Measurements from ENCODE around the gene KRTAP5-10. TPM values are rescaled to one million over a fixed set of nuclear protein-coding genes. Genes with fewer than 3 reads are reported as not detected.
"Not testable (repeated sequence)": the region's sequence is repeated elsewhere in the genome, so short reads cannot be mapped to it uniquely, and the experiment has no call there.

The KRTAP5-10 gene
- total RNA-seq, 1 donor from 2014 or later: 0.23 TPM

- Mint-ChIP-seq H3K36me3 (ENCODE audit: low read depth, unreplicated experiment) (peaks cover 8% of the 10 kb centered on the region), H3K27ac (ENCODE audit: unreplicated experiment) (no peak overlapping the region), H3K4me3 (ENCODE audit: unreplicated experiment) (no peak overlapping the region), H3K27me3 (ENCODE audit: unreplicated experiment) (peaks cover 1% of the 10 kb centered on the region), H3K9me3 (ENCODE audit: unreplicated experiment) (peaks cover 4% of the 10 kb centered on the region), H3K4me1 (ENCODE audit: unreplicated experiment) (peaks cover 11% of the 10 kb centered on the region)
- DNase-seq (ENCODE audit: low spot score): no peak
- TF ChIP-seq, protein P1, sequence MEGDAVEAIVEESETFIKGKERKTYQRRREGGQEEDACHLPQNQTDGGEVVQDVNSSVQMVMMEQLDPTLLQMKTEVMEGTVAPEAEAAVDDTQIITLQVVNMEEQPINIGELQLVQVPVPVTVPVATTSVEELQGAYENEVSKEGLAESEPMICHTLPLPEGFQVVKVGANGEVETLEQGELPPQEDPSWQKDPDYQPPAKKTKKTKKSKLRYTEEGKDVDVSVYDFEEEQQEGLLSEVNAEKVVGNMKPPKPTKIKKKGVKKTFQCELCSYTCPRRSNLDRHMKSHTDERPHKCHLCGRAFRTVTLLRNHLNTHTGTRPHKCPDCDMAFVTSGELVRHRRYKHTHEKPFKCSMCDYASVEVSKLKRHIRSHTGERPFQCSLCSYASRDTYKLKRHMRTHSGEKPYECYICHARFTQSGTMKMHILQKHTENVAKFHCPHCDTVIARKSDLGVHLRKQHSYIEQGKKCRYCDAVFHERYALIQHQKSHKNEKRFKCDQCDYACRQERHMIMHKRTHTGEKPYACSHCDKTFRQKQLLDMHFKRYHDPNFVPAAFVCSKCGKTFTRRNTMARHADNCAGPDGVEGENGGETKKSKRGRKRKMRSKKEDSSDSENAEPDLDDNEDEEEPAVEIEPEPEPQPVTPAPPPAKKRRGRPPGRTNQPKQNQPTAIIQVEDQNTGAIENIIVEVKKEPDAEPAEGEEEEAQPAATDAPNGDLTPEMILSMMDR (IDR thresholded peaks at IDR 0.05; ENCODE audit: unreplicated experiment): no peak
These were observed 39.3 kb upstream of the KRTAP5-10 start for GRCh38 chr11:71525938-71526495.

DNA sequence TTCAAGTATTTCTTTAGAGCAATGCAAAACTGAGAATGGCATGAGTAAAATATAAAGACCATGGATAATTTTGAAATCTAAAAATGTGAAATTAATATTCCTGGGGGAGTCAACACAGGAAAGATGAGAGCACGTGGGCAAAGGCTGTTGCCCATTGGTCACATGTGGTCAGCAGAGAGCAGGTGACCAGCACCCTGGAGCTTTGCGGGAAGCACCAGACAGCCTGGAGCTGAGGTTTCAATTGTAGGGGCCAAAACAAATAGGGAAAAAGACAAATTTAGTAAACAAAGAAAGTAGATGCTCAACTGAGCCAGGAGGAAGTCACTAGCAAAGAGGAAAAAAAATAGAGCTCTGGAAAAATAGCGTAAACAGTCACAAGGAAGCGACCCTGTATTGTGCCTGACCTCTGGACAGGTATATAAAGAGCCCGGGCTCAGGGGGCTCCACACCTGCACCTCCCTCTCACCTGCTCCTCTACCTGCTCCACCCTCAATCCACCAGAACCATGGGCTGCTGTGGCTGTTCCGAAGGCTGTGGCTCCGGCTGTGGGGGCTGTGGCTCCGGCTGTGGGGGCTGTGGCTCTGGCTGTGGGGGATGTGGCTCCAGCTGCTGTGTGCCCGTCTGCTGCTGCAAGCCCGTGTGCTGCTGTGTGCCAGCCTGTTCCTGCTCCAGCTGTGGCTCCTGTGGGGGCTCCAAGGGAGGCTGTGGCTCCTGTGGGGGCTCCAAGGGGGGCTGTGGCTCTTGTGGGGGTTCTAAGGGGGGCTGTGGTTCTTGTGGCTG lies 38.4 kb upstream of the KRTAP5-10 start, which contains the start of gene KRTAP5-7:
Gene KRTAP5-7 (plus strand): TSS at position 472 of the 780 bp plus-strand sequence. CDS start 34 bp downstream, at position 506.
- not testable (repeated sequence) for H3K9me3 Mint-ChIP-seq (ENCODE audit: unreplicated experiment); H3K27ac Mint-ChIP-seq (ENCODE audit: unreplicated experiment); DNase-seq (ENCODE audit: low spot score); H3K27me3 Mint-ChIP-seq (ENCODE audit: unreplicated experiment); H3K36me3 Mint-ChIP-seq (ENCODE audit: low read depth, unreplicated experiment); H3K4me3 Mint-ChIP-seq (ENCODE audit: unreplicated experiment)
- peaks cover 11% of the 10 kb centered on the region for H3K4me1 Mint-ChIP-seq (ENCODE audit: unreplicated experiment)

- Mint-ChIP-seq H3K4me1 (ENCODE audit: unreplicated experiment) (peaks cover 11% of the 10 kb centered on the region), H3K27ac (ENCODE audit: unreplicated experiment) (no peak overlapping the region), H3K9me3 (ENCODE audit: unreplicated experiment) (no peaks in the 10 kb centered on the region), H3K36me3 (ENCODE audit: low read depth, unreplicated experiment) (no peaks in the 10 kb centered on the region), H3K4me3 (ENCODE audit: unreplicated experiment) (no peak overlapping the region), H3K27me3 (ENCODE audit: unreplicated experiment) (peaks cover 1% of the 10 kb centered on the region)
- DNase-seq (ENCODE audit: low spot score): no peak
- TF ChIP-seq, protein P1 (IDR thresholded peaks at IDR 0.05; ENCODE audit: unreplicated experiment): no peak
These were observed 37.7 kb upstream of the KRTAP5-10 start for GRCh38 chr11:71527576-71528210.

DNA sequence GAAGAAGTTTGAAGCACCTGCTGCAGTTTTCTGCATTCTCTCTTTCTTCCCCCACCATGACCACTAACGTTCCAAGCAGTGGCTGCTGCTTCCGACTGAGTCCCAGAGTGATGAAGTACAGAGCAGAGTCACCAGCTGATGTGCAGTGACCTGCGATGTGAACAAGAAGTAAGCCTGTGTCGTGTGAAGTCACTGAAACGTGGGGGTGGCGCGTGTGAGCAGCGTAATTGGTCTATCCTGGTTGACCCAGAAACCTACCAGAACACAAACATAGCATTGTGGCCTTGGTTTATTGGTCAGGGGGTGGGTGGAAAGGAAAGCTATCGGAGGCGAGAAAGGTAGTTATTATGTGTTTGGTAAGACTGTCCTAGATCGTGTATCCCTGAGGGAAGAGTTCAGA lies 34.8 kb upstream of the KRTAP5-10 start:
- Mint-ChIP-seq H3K27ac (ENCODE audit: unreplicated experiment) (no peak overlapping the region), H3K4me3 (ENCODE audit: unreplicated experiment) (no peak overlapping the region), H3K27me3 (ENCODE audit: unreplicated experiment) (peaks cover 1% of the 10 kb centered on the region), H3K9me3 (ENCODE audit: unreplicated experiment) (no peaks in the 10 kb centered on the region), H3K36me3 (ENCODE audit: low read depth, unreplicated experiment) (no peaks in the 10 kb centered on the region), H3K4me1 (ENCODE audit: unreplicated experiment) (peaks cover 17% of the 10 kb centered on the region)
- TF ChIP-seq, protein P1 (IDR thresholded peaks at IDR 0.05; ENCODE audit: unreplicated experiment): no peak
- DNase-seq (ENCODE audit: low spot score): no peak

DNA sequence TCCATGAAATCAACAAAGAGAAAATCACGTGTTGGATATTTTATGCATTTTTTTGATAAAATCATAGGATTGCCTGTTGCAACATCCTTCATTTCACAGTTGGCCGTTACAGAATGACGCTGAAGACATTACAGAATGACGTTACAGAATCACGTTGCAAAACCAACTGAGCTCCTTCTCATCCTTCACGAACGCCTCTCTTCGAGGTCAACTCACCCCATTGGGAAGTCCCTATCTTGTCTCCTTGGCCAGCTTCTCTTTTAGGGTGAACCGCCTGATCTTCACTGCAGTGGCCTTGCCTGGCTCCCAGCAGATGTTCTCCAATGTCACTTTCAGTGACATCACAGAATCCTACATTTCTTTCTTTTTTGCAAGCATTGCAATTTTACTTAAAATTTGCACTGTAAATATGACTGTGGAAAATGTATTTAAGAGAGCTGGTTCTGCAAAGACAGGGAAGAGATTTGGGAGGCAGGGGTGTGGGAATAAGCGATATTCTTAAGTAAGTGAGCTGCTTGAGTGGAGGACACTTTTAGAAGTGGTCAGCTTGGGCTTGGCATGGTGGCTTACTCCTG lies 33.2 kb upstream of the KRTAP5-10 start:
- H3K27me3 Mint-ChIP-seq (ENCODE audit: unreplicated experiment): peaks cover 1% of the 10 kb centered on the region
- H3K4me1 Mint-ChIP-seq (ENCODE audit: unreplicated experiment): peaks cover 13% of the 10 kb centered on the region
- no peak overlapping the region for H3K4me3 Mint-ChIP-seq (ENCODE audit: unreplicated experiment)
- TF ChIP-seq, protein P1 (IDR thresholded peaks at IDR 0.05; ENCODE audit: unreplicated experiment): no peak
- H3K9me3 Mint-ChIP-seq (ENCODE audit: unreplicated experiment): no peaks in the 10 kb centered on the region
- no peaks in the 10 kb centered on the region for H3K36me3 Mint-ChIP-seq (ENCODE audit: low read depth, unreplicated experiment)
- no peak for DNase-seq (ENCODE audit: low spot score)
- no peak overlapping the region for H3K27ac Mint-ChIP-seq (ENCODE audit: unreplicated experiment)

GRCh38 chr11:71534711-71535608 lies 30.4 kb upstream of the KRTAP5-10 start:
- H3K27me3 Mint-ChIP-seq (ENCODE audit: unreplicated experiment); H3K4me1 Mint-ChIP-seq (ENCODE audit: unreplicated experiment); DNase-seq (ENCODE audit: low spot score); H3K27ac Mint-ChIP-seq (ENCODE audit: unreplicated experiment); H3K36me3 Mint-ChIP-seq (ENCODE audit: low read depth, unreplicated experiment); H3K9me3 Mint-ChIP-seq (ENCODE audit: unreplicated experiment); H3K4me3 Mint-ChIP-seq (ENCODE audit: unreplicated experiment): not testable (repeated sequence)
